SK-N-SH (cell line): ENCODE results near the gene GSC2. TPM values are rescaled to one million over a fixed set of nuclear protein-coding genes. Genes with fewer than 3 reads are reported as not detected.

ENCODE experiments used
- CTCF ChIA-PET: fragments of 300-600, 350-600 bp; formaldehyde crosslinking; extraction: SDS; loops from one replicate; lab custom pipeline; 2021; lab: Yijun Ruan, JAX
- POLR2A ChIA-PET: fragments of 350-600 bp; sonication (Branson Sonifier 250); formaldehyde crosslinking; extraction: SDS; loops from one replicate; lab custom pipeline; 2020; ENCODE audit warnings: antibody characterized with exemption, inconsistent platforms; lab: Yijun Ruan, JAX
- DNase-seq: peaks from one replicate; pipeline ENCODE4 v3.0.0; 2012
- H2AFZ ChIP-seq: fragments of 200-600 bp; sonication (generic); 2 replicates; pipeline ENCODE4 v1.8.1; 2016; ENCODE audit warnings: antibody characterized with exemption, mild to moderate bottlenecking, low read depth
- H3F3A ChIP-seq: fragments of 200-600 bp; sonication (generic); replicated peaks from 2 replicates; pipeline ENCODE3; 2016; ENCODE audit warnings: antibody characterized with exemption, mild to moderate bottlenecking; ENCODE audit not compliant: insufficient read depth
- H3K27ac ChIP-seq, 2 experiments: fragments of 200-500 bp in 1 of 2; fragments of 200-600 bp in 1 of 2; sonication (Bioruptor generic) in 1 of 2; sonication (generic), shearing (Covaris generic) in 1 of 2; 2 replicates each; pipeline versions ENCODE4 v1.5.1 to v1.6.1; 2014 to 2016; ENCODE audit warnings: low read depth in 2 of 2, inconsistent platforms in 1 of 2, low read length in 1 of 2, mild to moderate bottlenecking in 1 of 2, mixed read lengths in 1 of 2
- H3K27me3 ChIP-seq: fragments of 200-600 bp; sonication (generic), shearing (Covaris generic); 2 replicates; pipeline ENCODE4 v1.6.1; 2016; ENCODE audit warnings: mixed run types; ENCODE audit not compliant: insufficient read depth
- H3K36me3 ChIP-seq, 2 experiments: fragments of 200-500 bp in 1 of 2; fragments of 200-600 bp in 1 of 2; sonication (Bioruptor generic) in 1 of 2; sonication (generic) in 1 of 2; replicated peaks in 1 of 2; 2 replicates each; pipeline versions ENCODE3 to v1.5.1; 2014 to 2016; ENCODE audit warnings: low read length in 1 of 2, mild to moderate bottlenecking in 1 of 2; ENCODE audit not compliant: insufficient read depth in 2 of 2, control insufficient read depth in 1 of 2
- H3K4me1 ChIP-seq, 2 experiments: fragments of 200-500 bp in 1 of 2; fragments of 200-600 bp in 1 of 2; sonication (Bioruptor generic) in 1 of 2; sonication (generic), shearing (Covaris generic) in 1 of 2; 2 replicates each; pipeline versions ENCODE4 v1.5.1 to v1.6.1; 2014 to 2016; ENCODE audit warnings: low read depth in 1 of 2, low read length in 1 of 2, mixed run types in 1 of 2; ENCODE audit not compliant: insufficient read depth in 2 of 2, control insufficient read depth in 1 of 2
- H3K4me2 ChIP-seq: fragments of 200-600 bp; sonication (generic), shearing (Covaris generic); 2 replicates; pipeline ENCODE4 v1.6.1; 2017; ENCODE audit warnings: mixed run types
- H3K4me3 ChIP-seq, 2 experiments: fragments of 200-500 bp in 1 of 2; fragments of 200-600 bp in 1 of 2; sonication (Bioruptor generic) in 1 of 2; sonication (generic), shearing (Covaris generic) in 1 of 2; 2 replicates each; pipeline versions ENCODE4 v1.5.1 to v1.8.1; 2014 to 2016; ENCODE audit warnings: low read depth in 2 of 2, inconsistent platforms in 1 of 2, low read length in 1 of 2, mild to moderate bottlenecking in 1 of 2, mixed read lengths in 1 of 2, moderate library complexity in 1 of 2
- H3K79me2 ChIP-seq: fragments of 200-600 bp; sonication (generic); 2 replicates; pipeline ENCODE4 v1.8.1; 2017; ENCODE audit warnings: mild to moderate bottlenecking; ENCODE audit not compliant: insufficient read depth
- H3K9ac ChIP-seq: fragments of 200-600 bp; sonication (generic); 2 replicates; pipeline ENCODE4 v1.6.1; 2017; ENCODE audit warnings: mixed run types
- H3K9me2 ChIP-seq: fragments of 200-600 bp; sonication (generic); 2 replicates; pipeline ENCODE4 v1.6.1; 2017; ENCODE audit warnings: mixed run types
- H3K9me3 ChIP-seq: fragments of 200-600 bp; sonication (generic); 2 replicates; pipeline ENCODE4 v1.6.1; 2017; ENCODE audit warnings: mixed run types, mild to moderate bottlenecking, moderate library complexity
- H4K20me1 ChIP-seq: fragments of 200-600 bp; sonication (generic); 2 replicates; pipeline ENCODE4 v1.6.1; 2017; ENCODE audit warnings: mild to moderate bottlenecking, mixed run types; ENCODE audit not compliant: insufficient read depth
- EZH2phosphoT487 ChIP-seq: fragments of 200-600 bp; sonication (generic); IDR thresholded peaks from 2 replicates; pipeline ENCODE4 v1.6.1; 2017; ENCODE audit warnings: low read depth, mixed run types, mild to moderate bottlenecking, antibody characterized with exemption, moderate library complexity, borderline replicate concordance
- GATA2 ChIP-seq: sonication (generic); formaldehyde crosslinking; IDR thresholded peaks from 2 replicates; pipeline ENCODE4 v1.5.0; 2020; ENCODE audit warnings: mild to moderate bottlenecking, missing genetic modification reagents
- JUND ChIP-seq: IDR thresholded peaks from 2 replicates; pipeline ENCODE4 v1.4.0; 2012
- MEF2A ChIP-seq: IDR thresholded peaks from 2 replicates; pipeline ENCODE4 v1.4.0; 2012; ENCODE audit warnings: low read depth, borderline replicate concordance
- MXI1 ChIP-seq: IDR thresholded peaks from 2 replicates; pipeline ENCODE4 v1.6.1; 2012; ENCODE audit warnings: mild to moderate bottlenecking, low read depth, low read length, improper control_type of control experiment
- NFIC ChIP-seq: IDR thresholded peaks from 2 replicates; pipeline ENCODE4 v1.4.0; 2012; ENCODE audit warnings: borderline replicate concordance
- NRF1 ChIP-seq: IDR thresholded peaks from 2 replicates; pipeline ENCODE4 v1.6.1; 2012; ENCODE audit warnings: low read depth, mild to moderate bottlenecking, low read length
- POLR2AphosphoS5 ChIP-seq: IDR thresholded peaks from 2 replicates; pipeline ENCODE4 v1.6.1; 2012; ENCODE audit warnings: low read depth, low read length
- RAD21 ChIP-seq: IDR thresholded peaks from 2 replicates; pipeline ENCODE4 v1.6.1; 2012; ENCODE audit warnings: mild to moderate bottlenecking, low read length
- RFX5 ChIP-seq: IDR thresholded peaks from 2 replicates; pipeline ENCODE4 v1.6.1; 2012; ENCODE audit warnings: mild to moderate bottlenecking, improper control_type of control experiment, low read length
- SMC3 ChIP-seq: IDR thresholded peaks from 2 replicates; pipeline ENCODE4 v1.6.1; 2012; ENCODE audit warnings: low read depth, low read length, improper control_type of control experiment
- TAF1 ChIP-seq: IDR thresholded peaks from 2 replicates; pipeline ENCODE4 v1.6.1; 2012; ENCODE audit warnings: low read depth, mild to moderate bottlenecking, low read length, moderate library complexity, borderline replicate concordance
- TCF12 ChIP-seq: IDR thresholded peaks from 2 replicates; pipeline ENCODE4 v1.4.0; 2012
- TEAD4 ChIP-seq: IDR thresholded peaks from 2 replicates; pipeline ENCODE4 v1.4.0; 2012; ENCODE audit warnings: mild to moderate bottlenecking, borderline replicate concordance; ENCODE audit not compliant: insufficient read depth
- USF2 ChIP-seq: fragments of 150-350 bp; IDR thresholded peaks from 2 replicates; pipeline ENCODE4 v1.6.1; 2017; ENCODE audit warnings: antibody characterized with exemption, low read length, low read depth, borderline replicate concordance
- YY1 ChIP-seq: IDR thresholded peaks from 2 replicates; pipeline ENCODE4 v1.4.0; 2012; ENCODE audit warnings: low read depth, mild to moderate bottlenecking
- WGBS: methylation state at CpG from one replicate; pipeline ENCODE4 v1.1.6; 2017; ENCODE audit warnings: low lambda C conversion rate; 5-methylcytosine and 5-hydroxymethylcytosine counted together
- polyA plus RNA-seq, 3 experiments: library from polyadenylated mRNA; depleted of rRNA; stranded (reverse); fragments of >200 nt; gene quantifications; 2 replicates each; pipeline ENCODE4 v1.2.3, GENCODE V29; 2012
- TF ChIP-seq, protein P1 (sequence below): IDR thresholded peaks from 2 replicates; pipeline ENCODE4; 2012
- TF ChIP-seq, protein P2 (sequence below): IDR thresholded peaks from 2 replicates; pipeline ENCODE4 v1.4.0; 2012; ENCODE audit warnings: low read depth

GSC2 gene
- polyA plus RNA-seq, 1 of the 3 experiments (the other 2 are of a cell fraction) = not detected

DNA sequence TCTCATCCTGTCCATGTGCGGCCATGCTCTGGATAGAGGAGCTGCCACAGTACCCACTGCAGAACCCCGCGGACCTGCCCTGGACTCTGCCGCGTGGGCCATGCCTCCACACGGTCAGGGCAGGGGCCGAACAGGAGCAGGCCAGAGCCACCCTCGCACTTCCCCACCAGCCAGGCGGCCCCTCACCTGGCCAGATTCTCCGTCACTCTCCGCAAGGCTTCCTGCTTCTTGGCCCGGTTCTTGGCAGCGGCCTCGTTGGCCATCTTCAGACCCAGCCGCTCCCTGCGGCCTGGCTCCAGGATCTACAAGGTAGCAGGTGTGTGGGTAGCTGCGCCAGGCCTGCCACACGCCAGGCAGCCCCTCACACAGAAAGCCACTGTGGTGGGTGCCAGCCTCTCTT lies 15.2 kb downstream of the GSC2 start (continued):
- no peak for TF ChIP-seq SMC3
- no peak for TF ChIP-seq TEAD4
- no peak for TF ChIP-seq MXI1
- TF ChIP-seq NRF1 = no peak

- Histone ChIP-seq H3K4me1 (no peaks in the 10 kb centered on the region), H3K9me2 (no peaks in the 10 kb centered on the region), H4K20me1 (no peaks in the 10 kb centered on the region), H3K27me3 (no peaks in the 10 kb centered on the region), H3K79me2 (no peaks in the 10 kb centered on the region), H3F3A (no peaks in the 10 kb centered on the region), H2AFZ (no peak overlapping the region), H3K36me3 (peaks cover 9 to 55% of the 10 kb centered on the region in 2 experiments), H3K4me2 (no peak overlapping the region), H3K9ac (no peak overlapping the region), H3K4me3 (no peak overlapping the region), H3K27ac (no peak overlapping the region), H3K9me3 (no peaks in the 10 kb centered on the region)
- POLR2A ChIA-PET = no interaction called here
- 95% methylated on average over 13 of the region's 21 CpGs for WGBS
- CTCF ChIA-PET = interaction anchor here (0.9 kb wide), 1 partner anchor 11 kb away, joined by 3 read pairs; no protein-coding TSS in a partner anchor
- TF ChIP-seq, protein P1, sequence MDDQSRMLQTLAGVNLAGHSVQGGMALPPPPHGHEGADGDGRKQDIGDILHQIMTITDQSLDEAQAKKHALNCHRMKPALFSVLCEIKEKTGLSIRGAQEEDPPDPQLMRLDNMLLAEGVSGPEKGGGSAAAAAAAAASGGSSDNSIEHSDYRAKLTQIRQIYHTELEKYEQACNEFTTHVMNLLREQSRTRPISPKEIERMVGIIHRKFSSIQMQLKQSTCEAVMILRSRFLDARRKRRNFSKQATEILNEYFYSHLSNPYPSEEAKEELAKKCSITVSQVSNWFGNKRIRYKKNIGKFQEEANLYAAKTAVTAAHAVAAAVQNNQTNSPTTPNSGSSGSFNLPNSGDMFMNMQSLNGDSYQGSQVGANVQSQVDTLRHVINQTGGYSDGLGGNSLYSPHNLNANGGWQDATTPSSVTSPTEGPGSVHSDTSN = no peak
- TF ChIP-seq YY1 = no peak
- TF ChIP-seq MEF2A = no peak
- DNase-seq = no peak
Observed at GRCh38 chr22:19134176-19134831, 15.8 kb downstream of the GSC2 start.

- Histone ChIP-seq H3K27me3 (no peaks in the 10 kb centered on the region), H3K36me3 (peaks cover 4 to 47% of the 10 kb centered on the region in 2 experiments), H3K4me1 (no peaks in the 10 kb centered on the region), H4K20me1 (no peaks in the 10 kb centered on the region), H3K9me3 (no peaks in the 10 kb centered on the region), H3K27ac (no peak overlapping the region), H3K79me2 (no peaks in the 10 kb centered on the region), H3K4me2 (no peak overlapping the region), H2AFZ (no peak overlapping the region), H3K4me3 (no peak overlapping the region), H3K9ac (no peak overlapping the region), H3K9me2 (no peaks in the 10 kb centered on the region), H3F3A (no peaks in the 10 kb centered on the region)
- TF ChIP-seq YY1 = no peak
- TF ChIP-seq TCF12 = no peak
- no peak for TF ChIP-seq POLR2AphosphoS5
- TF ChIP-seq TEAD4 = no peak
- no peak for TF ChIP-seq GATA2
- TF ChIP-seq RFX5 = no peak
- TF ChIP-seq TAF1 = no peak
- TF ChIP-seq EZH2phosphoT487 = no peak
- TF ChIP-seq SMC3 = no peak
- no peak for TF ChIP-seq RAD21
- TF ChIP-seq, protein P2, sequence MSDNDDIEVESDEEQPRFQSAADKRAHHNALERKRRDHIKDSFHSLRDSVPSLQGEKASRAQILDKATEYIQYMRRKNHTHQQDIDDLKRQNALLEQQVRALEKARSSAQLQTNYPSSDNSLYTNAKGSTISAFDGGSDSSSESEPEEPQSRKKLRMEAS = no peak
- no peak for TF ChIP-seq NRF1
- no peak for TF ChIP-seq USF2
- no peak for TF ChIP-seq NFIC
- no peak for TF ChIP-seq JUND
- no peak for DNase-seq
- POLR2A ChIA-PET = no interaction called here
- CTCF ChIA-PET = interaction anchor here (0.8 to 0.9 kb wide), 2 partner anchors 11 kb away, joined by 3 read pairs; partner anchors contain the start of gene ESS2
- 100% methylated on average over 1 of the region's 13 CpGs for WGBS
Observed at GRCh38 chr22:19133561-19133960, 16.5 kb downstream of the GSC2 start.
